Measurements from ENCODE around the gene KSR2. TPM values are rescaled to one million over a fixed set of nuclear protein-coding genes. Genes with fewer than 3 reads are reported as not detected.

The KSR2 gene
- total and polyA plus RNA-seq, 9 donors, result under 0.01 to 0.14 (median 0.04) TPM; not detected in 3

- no peak for DNase-seq
- Histone ChIP-seq H3K4me1 (ENCODE audit: control insufficient read depth, insufficient read depth, low read length) (no peaks in the 10 kb centered on the region), H3K36me3 (ENCODE audit: control insufficient read depth, insufficient read depth, low read length) (no peaks in the 10 kb centered on the region), H3K27me3 (ENCODE audit: control insufficient read depth, insufficient read depth, low read length) (no peaks in the 10 kb centered on the region), H3K9me3 (replicated peaks; ENCODE audit: control insufficient read depth, low read depth, low read length) (no peaks in the 10 kb centered on the region), H3K4me3 (ENCODE audit: low read length) (no peak overlapping the region), H3K27ac (ENCODE audit: low read length) (no peak overlapping the region)
- WGBS (ENCODE audit: insufficient coverage), result no CpG with 5 or more reads among the region's 1 CpG
These were observed 346.0 kb downstream of the KSR2 start for GRCh38 chr12:117622741-117623140.

- Histone ChIP-seq H3K27ac (ENCODE audit: low read length) (no peak overlapping the region), H3K27me3 (ENCODE audit: control insufficient read depth, insufficient read depth, low read length) (no peaks in the 10 kb centered on the region), H3K9me3 (replicated peaks; ENCODE audit: control insufficient read depth, low read depth, low read length) (no peaks in the 10 kb centered on the region), H3K36me3 (ENCODE audit: control insufficient read depth, insufficient read depth, low read length) (no peaks in the 10 kb centered on the region), H3K4me3 (ENCODE audit: low read length) (no peak overlapping the region), H3K4me1 (ENCODE audit: control insufficient read depth, insufficient read depth, low read length) (no peaks in the 10 kb centered on the region)
- no peak for DNase-seq
These were observed 346.7 kb downstream of the KSR2 start for GRCh38 chr12:117622087-117622486.

GRCh38 chr12:117607778-117608177 lies 361.0 kb downstream of the KSR2 start:
- 78% methylated on average over 6 of the region's 7 CpGs for WGBS (ENCODE audit: insufficient coverage)
- Histone ChIP-seq H3K4me1 (ENCODE audit: control insufficient read depth, insufficient read depth, low read length) (no peaks in the 10 kb centered on the region), H3K36me3 (ENCODE audit: control insufficient read depth, insufficient read depth, low read length) (no peaks in the 10 kb centered on the region), H3K27ac (ENCODE audit: low read length) (no peak overlapping the region), H3K4me3 (ENCODE audit: low read length) (no peak overlapping the region), H3K9me3 (replicated peaks; ENCODE audit: control insufficient read depth, low read depth, low read length) (no peaks in the 10 kb centered on the region), H3K27me3 (ENCODE audit: control insufficient read depth, insufficient read depth, low read length) (no peaks in the 10 kb centered on the region)
- DNase-seq, result no peak

- no peaks in the 10 kb centered on the region for H3K9me3 ChIP-seq (replicated peaks; ENCODE audit: control insufficient read depth, low read depth, low read length)
- H3K36me3 ChIP-seq (ENCODE audit: control insufficient read depth, insufficient read depth, low read length), result no peaks in the 10 kb centered on the region
- no peaks in the 10 kb centered on the region for H3K27me3 ChIP-seq (ENCODE audit: control insufficient read depth, insufficient read depth, low read length)
- 54% methylated on average over 3 of the region's 5 CpGs for WGBS (ENCODE audit: insufficient coverage)
- H3K27ac ChIP-seq (ENCODE audit: low read length), result no peak overlapping the region
- no peak for DNase-seq
- H3K4me1 ChIP-seq (ENCODE audit: control insufficient read depth, insufficient read depth, low read length), result no peaks in the 10 kb centered on the region
- no peak overlapping the region for H3K4me3 ChIP-seq (ENCODE audit: low read length)
These were observed 361.8 kb downstream of the KSR2 start for GRCh38 chr12:117606945-117607344.

- no peaks in the 10 kb centered on the region for H3K9me3 ChIP-seq (replicated peaks; ENCODE audit: control insufficient read depth, low read depth, low read length)
- DNase-seq, result no peak
- no peak overlapping the region for H3K4me3 ChIP-seq (ENCODE audit: low read length)
- H3K36me3 ChIP-seq (ENCODE audit: control insufficient read depth, insufficient read depth, low read length), result no peaks in the 10 kb centered on the region
- H3K4me1 ChIP-seq (ENCODE audit: control insufficient read depth, insufficient read depth, low read length), result no peaks in the 10 kb centered on the region
- no peak overlapping the region for H3K27ac ChIP-seq (ENCODE audit: low read length)
- H3K27me3 ChIP-seq (ENCODE audit: control insufficient read depth, insufficient read depth, low read length), result no peaks in the 10 kb centered on the region
These were observed 362.8 kb downstream of the KSR2 start for GRCh38 chr12:117606024-117606423.

GRCh38 chr12:117603316-117604113 lies 365.3 kb downstream of the KSR2 start:
- no peaks in the 10 kb centered on the region for H3K36me3 ChIP-seq (ENCODE audit: control insufficient read depth, insufficient read depth, low read length)
- no peak overlapping the region for H3K4me3 ChIP-seq (ENCODE audit: low read length)
- no peaks in the 10 kb centered on the region for H3K9me3 ChIP-seq (replicated peaks; ENCODE audit: control insufficient read depth, low read depth, low read length)
- 83% methylated on average over 1 of the region's 4 CpGs for WGBS (ENCODE audit: insufficient coverage)
- no peaks in the 10 kb centered on the region for H3K4me1 ChIP-seq (ENCODE audit: control insufficient read depth, insufficient read depth, low read length)
- no peak for DNase-seq
- no peak overlapping the region for H3K27ac ChIP-seq (ENCODE audit: low read length)
- no peaks in the 10 kb centered on the region for H3K27me3 ChIP-seq (ENCODE audit: control insufficient read depth, insufficient read depth, low read length)

GRCh38 chr12:117599849-117600248 lies 368.9 kb downstream of the KSR2 start:
- no peak for DNase-seq
- no peak overlapping the region for H3K27ac ChIP-seq (ENCODE audit: low read length)
- WGBS (ENCODE audit: insufficient coverage), result 54% methylated on average over 2 of the region's 5 CpGs

GRCh38 chr12:117596968-117597367 lies 371.8 kb downstream of the KSR2 start:
- no CpG with 5 or more reads among the region's 6 CpGs for WGBS (ENCODE audit: insufficient coverage)
- no peaks in the 10 kb centered on the region for H3K36me3 ChIP-seq (ENCODE audit: control insufficient read depth, insufficient read depth, low read length)
- no peak overlapping the region for H3K27ac ChIP-seq (ENCODE audit: low read length)
- DNase-seq, result no peak
- no peaks in the 10 kb centered on the region for H3K9me3 ChIP-seq (replicated peaks; ENCODE audit: control insufficient read depth, low read depth, low read length)
- H3K4me1 ChIP-seq (ENCODE audit: control insufficient read depth, insufficient read depth, low read length), result no peaks in the 10 kb centered on the region
- no peak overlapping the region for H3K4me3 ChIP-seq (ENCODE audit: low read length)
- H3K27me3 ChIP-seq (ENCODE audit: control insufficient read depth, insufficient read depth, low read length), result no peaks in the 10 kb centered on the region

More at GRCh38 chr12:117599849-117600248, 368.9 kb downstream of the KSR2 start:
- H3K4me1 ChIP-seq (ENCODE audit: control insufficient read depth, insufficient read depth, low read length), result no peaks in the 10 kb centered on the region
- no peaks in the 10 kb centered on the region for H3K36me3 ChIP-seq (ENCODE audit: control insufficient read depth, insufficient read depth, low read length)
- H3K4me3 ChIP-seq (ENCODE audit: low read length), result no peak overlapping the region
- H3K27me3 ChIP-seq (ENCODE audit: control insufficient read depth, insufficient read depth, low read length), result no peaks in the 10 kb centered on the region
- no peaks in the 10 kb centered on the region for H3K9me3 ChIP-seq (replicated peaks; ENCODE audit: control insufficient read depth, low read depth, low read length)

- Histone ChIP-seq H3K4me1 (ENCODE audit: control insufficient read depth, insufficient read depth, low read length) (no peaks in the 10 kb centered on the region), H3K27me3 (ENCODE audit: control insufficient read depth, insufficient read depth, low read length) (no peaks in the 10 kb centered on the region)
- WGBS (ENCODE audit: insufficient coverage), result 40% methylated on average over 1 of the region's 1 CpG
These were observed 373.0 kb downstream of the KSR2 start for GRCh38 chr12:117595751-117596150.

GRCh38 chr12:117594481-117594880 lies 374.3 kb downstream of the KSR2 start:
- Histone ChIP-seq H3K4me3 (ENCODE audit: low read length) (no peak overlapping the region), H3K27ac (ENCODE audit: low read length) (no peak overlapping the region), H3K27me3 (ENCODE audit: control insufficient read depth, insufficient read depth, low read length) (no peaks in the 10 kb centered on the region), H3K9me3 (replicated peaks; ENCODE audit: control insufficient read depth, low read depth, low read length) (peaks cover 6% of the 10 kb centered on the region), H3K36me3 (ENCODE audit: control insufficient read depth, insufficient read depth, low read length) (no peaks in the 10 kb centered on the region), H3K4me1 (ENCODE audit: control insufficient read depth, insufficient read depth, low read length) (no peaks in the 10 kb centered on the region)
- WGBS (ENCODE audit: insufficient coverage), result 71% methylated on average over 1 of the region's 4 CpGs
- DNase-seq, result no peak

More at GRCh38 chr12:117595751-117596150, 373.0 kb downstream of the KSR2 start:
- Histone ChIP-seq H3K36me3 (ENCODE audit: control insufficient read depth, insufficient read depth, low read length) (no peaks in the 10 kb centered on the region), H3K9me3 (replicated peaks; ENCODE audit: control insufficient read depth, low read depth, low read length) (peaks cover under 1% of the 10 kb centered on the region), H3K4me3 (ENCODE audit: low read length) (no peak overlapping the region), H3K27ac (ENCODE audit: low read length) (no peak overlapping the region)
- no peak for DNase-seq
